SU-DHL-6 (cell line): ENCODE measurements around the gene TENM4.

Experiments
- H2AFZ ChIP-seq: fragments of 200-600 bp; sonication (generic); 2 replicates; pipeline ENCODE4 v1.6.1; 2014; ENCODE audit warnings: low read depth, mild to moderate bottlenecking, moderate library complexity, mixed read lengths, antibody characterized with exemption, low read length; ENCODE audit not compliant: severe bottlenecking
- H3F3A ChIP-seq: fragments of 200-600 bp; shearing (Covaris generic); 2 replicates; pipeline ENCODE4 v1.6.0; 2016; ENCODE audit warnings: antibody characterized with exemption, mild to moderate bottlenecking; ENCODE audit not compliant: insufficient read depth
- H3K27ac ChIP-seq: fragments of 200-600 bp; sonication (generic); 2 replicates; pipeline ENCODE4 v1.5.1; 2016; ENCODE audit warnings: low read depth, mild to moderate bottlenecking, low read length, moderate library complexity, mixed read lengths
- H3K27me3 ChIP-seq: fragments of 200-600 bp; sonication (generic), shearing (Covaris generic); 2 replicates; pipeline ENCODE4 v1.6.0; 2014; ENCODE audit warnings: mild to moderate bottlenecking, low read length
- H3K36me3 ChIP-seq: fragments of 200-600 bp; sonication (generic); 2 replicates; pipeline ENCODE4 v1.6.1; 2014; ENCODE audit warnings: mild to moderate bottlenecking, low read length, mixed read lengths
- H3K4me2 ChIP-seq: fragments of 300-600, 200-600 bp; shearing (Covaris generic), sonication (generic); 2 replicates; pipeline ENCODE4 v1.6.0; 2014; ENCODE audit warnings: low read length, low read depth, mild to moderate bottlenecking; ENCODE audit not compliant: poor library complexity, severe bottlenecking
- H3K4me3 ChIP-seq: fragments of 200-600 bp; sonication (generic); 2 replicates; pipeline ENCODE4 v1.5.1; 2014; ENCODE audit warnings: antibody characterized with exemption, low read length, mild to moderate bottlenecking, mixed read lengths; ENCODE audit not compliant: insufficient read depth, poor library complexity, severe bottlenecking
- H3K79me2 ChIP-seq: fragments of 200-600 bp; sonication (generic); 2 replicates; pipeline ENCODE4 v1.6.1; 2014; ENCODE audit warnings: mild to moderate bottlenecking, low read length, moderate library complexity; ENCODE audit not compliant: insufficient read depth
- H3K9ac ChIP-seq: fragments of 200-600 bp; sonication (generic); 2 replicates; pipeline ENCODE4 v1.7.0; 2014; ENCODE audit warnings: mild to moderate bottlenecking, low read length
- H3K9me2 ChIP-seq: fragments of 200-600 bp; sonication (generic); replicated peaks from 2 replicates; pipeline ENCODE4 v1.6.1; 2014; ENCODE audit warnings: low read length; ENCODE audit not compliant: insufficient read depth
- H3K9me3 ChIP-seq: fragments of 200-600 bp; sonication (generic); 2 replicates; pipeline ENCODE4 v1.6.1; 2014; ENCODE audit warnings: low read length, mixed read lengths; ENCODE audit not compliant: insufficient read depth
- H4K20me1 ChIP-seq: fragments of 200-600 bp; sonication (generic); 2 replicates; pipeline ENCODE4 v1.6.1; 2014; ENCODE audit warnings: low read depth, mild to moderate bottlenecking, antibody characterized with exemption, low read length, moderate library complexity, mixed read lengths
- CTCF ChIP-seq: fragments of 200-600 bp; sonication (generic); IDR thresholded peaks from one replicate; pipeline ENCODE4 v1.5.1; 2017; ENCODE audit warnings: antibody characterized with exemption, mild to moderate bottlenecking, low read length, moderate library complexity; ENCODE audit not compliant: insufficient read depth, poor library complexity, severe bottlenecking
- EZH2phosphoT487 ChIP-seq: fragments of 200-600 bp; sonication (generic), shearing (Covaris generic); conservative IDR thresholded peaks from 2 replicates; pipeline ENCODE4 v1.6.1; 2018; ENCODE audit warnings: mild to moderate bottlenecking, antibody characterized with exemption, low read length, moderate library complexity, mixed read lengths

Gene TENM4

GRCh38 chr11:78957476-78958245, 483.2 kb downstream of the TENM4 start:
- Histone ChIP-seq H3K4me3 (no peak overlapping the region), H3F3A (no peaks in the 10 kb centered on the region), H3K9ac (no peak overlapping the region), H3K79me2 (no peaks in the 10 kb centered on the region), H3K9me3 (no peaks in the 10 kb centered on the region), H3K4me2 (no peak overlapping the region), H3K27me3 (no peaks in the 10 kb centered on the region), H2AFZ (no peak overlapping the region), H3K36me3 (no peaks in the 10 kb centered on the region), H3K9me2 (no peaks in the 10 kb centered on the region), H4K20me1 (no peaks in the 10 kb centered on the region), H3K27ac (no peak overlapping the region)
- TF ChIP-seq CTCF (no peak), EZH2phosphoT487 (no peak)

GRCh38 chr11:78954696-78955095, 486.1 kb downstream of the TENM4 start:
- no peaks in the 10 kb centered on the region for H3K36me3 ChIP-seq
- no peak overlapping the region for H3K27ac ChIP-seq
- H3K79me2 ChIP-seq, result no peaks in the 10 kb centered on the region

GRCh38 chr11:78954261-78954660, 486.6 kb downstream of the TENM4 start:
- Histone ChIP-seq H3K9me3 (no peaks in the 10 kb centered on the region), H3F3A (no peaks in the 10 kb centered on the region), H3K36me3 (no peaks in the 10 kb centered on the region), H3K27ac (no peak overlapping the region), H3K79me2 (no peaks in the 10 kb centered on the region), H4K20me1 (no peaks in the 10 kb centered on the region), H2AFZ (no peak overlapping the region), H3K27me3 (no peaks in the 10 kb centered on the region), H3K9me2 (no peaks in the 10 kb centered on the region), H3K4me3 (no peak overlapping the region), H3K9ac (no peak overlapping the region), H3K4me2 (no peak overlapping the region)
- no peak for TF ChIP-seq EZH2phosphoT487
- no peak for TF ChIP-seq CTCF

More at GRCh38 chr11:78954696-78955095, 486.1 kb downstream of the TENM4 start:
- H3K27me3 ChIP-seq, result no peaks in the 10 kb centered on the region
- H2AFZ ChIP-seq, result no peak overlapping the region
- no peak for TF ChIP-seq CTCF
- TF ChIP-seq EZH2phosphoT487, result no peak
- no peaks in the 10 kb centered on the region for H3F3A ChIP-seq
- H3K9me3 ChIP-seq, result no peaks in the 10 kb centered on the region
- no peaks in the 10 kb centered on the region for H4K20me1 ChIP-seq
- H3K4me2 ChIP-seq, result no peak overlapping the region
- no peaks in the 10 kb centered on the region for H3K9me2 ChIP-seq
- H3K4me3 ChIP-seq, result no peak overlapping the region
- H3K9ac ChIP-seq, result no peak overlapping the region
